Coronary artery (tissue), 2 donors: ENCODE results near the gene RPL13.
A peak's percentile ranks its signal among the peaks of the same experiment; 100 is the strongest.
"Not testable (repeated sequence)": the region's sequence is repeated elsewhere in the genome, so short reads cannot be mapped to it uniquely, and the experiment has no call there.

Experiments used
- DNase-seq: peaks from one replicate; pipeline ENCODE4 v3.0.0-alpha.2; 2017; ENCODE audit warnings: low spot score
- H3K27ac ChIP-seq, 2 donors: fragments of 200-600 bp; sonication (generic); one replicate each; pipeline ENCODE4 v1.5.1; 2016 to 2019
- H3K4me3 ChIP-seq: fragments of 200-600 bp; sonication (generic); 2 replicates; pipeline ENCODE4 v1.5.1; 2016; ENCODE audit warnings: mild to moderate bottlenecking, moderate library complexity
- TF ChIP-seq, protein P1 (sequence below): fragments of 200-600 bp; sonication (generic); IDR thresholded peaks from one replicate; pipeline ENCODE4 v1.5.1; 2019; ENCODE audit warnings: antibody characterized with exemption

RPL13 gene

DNA sequence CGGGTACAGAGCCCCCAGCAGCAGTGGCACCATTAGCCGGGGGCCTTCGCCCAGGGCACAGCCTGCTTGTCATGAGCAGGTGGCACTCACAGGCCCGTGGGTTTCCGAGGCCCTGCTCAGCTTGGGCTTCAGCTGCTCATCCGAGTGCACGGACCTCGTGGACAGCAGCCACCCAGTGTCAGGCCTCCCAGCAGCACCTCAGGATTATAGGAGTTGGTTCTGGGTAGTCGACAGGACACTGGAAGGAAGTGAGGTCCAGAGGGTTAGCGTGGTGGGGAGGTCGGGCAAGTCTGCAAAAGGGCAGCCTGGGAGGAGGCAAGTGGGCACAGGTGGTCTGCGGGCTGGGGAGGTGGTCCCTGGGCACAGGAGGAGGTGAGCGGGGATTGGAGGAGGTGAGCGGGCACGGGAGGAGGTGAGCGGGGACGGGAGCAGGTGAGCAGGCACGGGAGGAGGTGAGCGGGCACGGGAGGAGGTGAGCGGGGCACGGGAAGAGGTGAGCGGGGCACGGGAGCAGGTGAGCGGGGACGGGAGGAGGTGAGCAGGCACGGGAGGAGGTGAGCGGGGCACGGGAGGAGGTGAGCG lies 10.0 kb downstream of the RPL13 start:
- no peak for DNase-seq
- Histone ChIP-seq H3K4me3 (no peak overlapping the region), H3K27ac (no peak overlapping the region)
- TF ChIP-seq, protein P1, sequence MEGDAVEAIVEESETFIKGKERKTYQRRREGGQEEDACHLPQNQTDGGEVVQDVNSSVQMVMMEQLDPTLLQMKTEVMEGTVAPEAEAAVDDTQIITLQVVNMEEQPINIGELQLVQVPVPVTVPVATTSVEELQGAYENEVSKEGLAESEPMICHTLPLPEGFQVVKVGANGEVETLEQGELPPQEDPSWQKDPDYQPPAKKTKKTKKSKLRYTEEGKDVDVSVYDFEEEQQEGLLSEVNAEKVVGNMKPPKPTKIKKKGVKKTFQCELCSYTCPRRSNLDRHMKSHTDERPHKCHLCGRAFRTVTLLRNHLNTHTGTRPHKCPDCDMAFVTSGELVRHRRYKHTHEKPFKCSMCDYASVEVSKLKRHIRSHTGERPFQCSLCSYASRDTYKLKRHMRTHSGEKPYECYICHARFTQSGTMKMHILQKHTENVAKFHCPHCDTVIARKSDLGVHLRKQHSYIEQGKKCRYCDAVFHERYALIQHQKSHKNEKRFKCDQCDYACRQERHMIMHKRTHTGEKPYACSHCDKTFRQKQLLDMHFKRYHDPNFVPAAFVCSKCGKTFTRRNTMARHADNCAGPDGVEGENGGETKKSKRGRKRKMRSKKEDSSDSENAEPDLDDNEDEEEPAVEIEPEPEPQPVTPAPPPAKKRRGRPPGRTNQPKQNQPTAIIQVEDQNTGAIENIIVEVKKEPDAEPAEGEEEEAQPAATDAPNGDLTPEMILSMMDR, result no peak

DNA sequence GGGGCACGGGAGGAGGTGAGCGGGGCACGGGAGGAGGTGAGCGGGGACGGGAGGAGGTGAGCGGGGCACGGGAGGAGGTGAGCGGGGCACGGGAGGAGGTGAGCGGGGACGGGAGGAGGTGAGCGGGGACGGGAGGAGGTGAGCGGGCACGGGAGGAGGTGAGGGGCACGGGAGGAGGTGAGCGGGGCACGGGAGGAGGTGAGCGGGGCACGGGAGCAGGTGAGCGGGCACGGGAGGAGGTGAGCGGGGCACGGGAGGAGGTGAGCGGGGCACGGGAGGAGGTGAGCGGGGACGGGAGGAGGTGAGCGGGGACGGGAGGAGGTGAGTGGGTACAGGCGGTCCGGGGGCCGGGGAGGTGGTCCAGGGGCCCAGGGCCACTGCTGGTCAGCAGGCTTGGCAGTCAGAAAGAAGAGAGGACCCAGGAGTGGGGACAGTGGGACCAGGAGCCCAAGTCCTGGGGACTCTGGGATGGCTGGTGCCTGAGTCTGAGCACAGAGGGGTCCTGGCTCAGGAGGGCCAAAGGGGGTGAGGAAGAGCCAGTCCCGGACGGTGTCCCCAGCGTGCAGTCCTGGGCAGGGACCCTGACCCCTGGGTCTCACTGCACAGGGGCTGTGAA lies 10.6 kb downstream of the RPL13 start:
- H3K27ac ChIP-seq, H3K4me3 ChIP-seq: not testable (repeated sequence)
- DNase-seq, result peak; percentile 69

GRCh38 chr16:89571636-89572035 lies 11.2 kb downstream of the RPL13 start:
- TF ChIP-seq, protein P1, result no peak
- DNase-seq, result no peak
- Histone ChIP-seq H3K27ac (no peak overlapping the region), H3K4me3 (no peak overlapping the region)

GRCh38 chr16:89572073-89572484 lies 11.6 kb downstream of the RPL13 start:
- H3K4me3 ChIP-seq, result no peak overlapping the region
- H3K27ac ChIP-seq, result no peak overlapping the region
- TF ChIP-seq, protein P1, result no peak
- no peak for DNase-seq

GRCh38 chr16:89572485-89573205 lies 12.2 kb downstream of the RPL13 start:
- TF ChIP-seq, protein P1, result no peak
- no peak for DNase-seq
- Histone ChIP-seq H3K27ac (no peak overlapping the region), H3K4me3 (no peak overlapping the region)

- no peak overlapping the region for H3K27ac ChIP-seq
- no peak for DNase-seq
- TF ChIP-seq, protein P1, result no peak
- peak overlapping the region; percentile 62 for H3K4me3 ChIP-seq
Observed at GRCh38 chr16:89573826-89574680, 13.6 kb downstream of the RPL13 start.

- Histone ChIP-seq H3K27ac (no peak overlapping the region), H3K4me3 (peak overlapping the region; percentile 62)
- TF ChIP-seq, protein P1, result peak; percentile 18
- DNase-seq, result no peak
Observed at GRCh38 chr16:89574681-89575246, 14.3 kb downstream of the RPL13 start.
